RWPE2 (cell line): ENCODE results near the gene AGXT2.

Experiments used
- ATAC-seq: fragments of 200-7000 bp; cut with Tn5 transposase; 3 replicates; pipeline ENCODE4 v1.9.1; 2021; ENCODE audit warnings: low read depth
- DNase-seq: peaks from one replicate; pipeline ENCODE4 v3.0.0-alpha.2; 2020; ENCODE audit warnings: low spot score
- H3K27ac ChIP-seq: fragments of 450-650 bp; 2 replicates; pipeline ENCODE4 v1.5.1; 2017; ENCODE audit warnings: mild to moderate bottlenecking; ENCODE audit not compliant: poor library complexity, severe bottlenecking
- H3K27me3 ChIP-seq: fragments of 250-450 bp; sonication (Bioruptor Pico); 2 replicates; pipeline ENCODE4 v1.5.1; 2021; ENCODE audit warnings: mild to moderate bottlenecking, moderate library complexity; ENCODE audit not compliant: insufficient read depth, poor library complexity, severe bottlenecking
- H3K36me3 ChIP-seq: fragments of 250-450 bp; sonication (Bioruptor Pico); 2 replicates; pipeline ENCODE4 v1.5.1; 2020; ENCODE audit warnings: low read depth, mild to moderate bottlenecking, moderate library complexity
- H3K4me1 ChIP-seq: fragments of 250-450 bp; sonication (Bioruptor Pico); 2 replicates; pipeline ENCODE4 v1.5.1; 2021; ENCODE audit warnings: mild to moderate bottlenecking, moderate library complexity; ENCODE audit not compliant: insufficient read depth, poor library complexity, severe bottlenecking
- H3K4me3 ChIP-seq: fragments of 250-450 bp; sonication (Bioruptor Pico); 2 replicates; pipeline ENCODE4 v1.5.1; 2021; ENCODE audit warnings: mild to moderate bottlenecking, moderate library complexity; ENCODE audit not compliant: severe bottlenecking
- H3K9me3 ChIP-seq: fragments of 250-450 bp; sonication (Bioruptor Pico); 2 replicates; pipeline ENCODE4 v1.5.1; 2021; ENCODE audit warnings: mild to moderate bottlenecking, moderate library complexity; ENCODE audit not compliant: severe bottlenecking
- CTCF ChIP-seq: fragments of 450-650 bp; IDR thresholded peaks from one replicate; pipeline ENCODE4 v1.5.1; 2017; ENCODE audit warnings: mild to moderate bottlenecking, moderate library complexity; ENCODE audit not compliant: poor library complexity, severe bottlenecking

AGXT2 gene

GRCh38 chr5:35031276-35031675 lies 16.5 kb downstream of the AGXT2 start:
- DNase-seq (no peak), ATAC-seq (peak; percentile 58)
- Histone ChIP-seq H3K4me3 (no peak overlapping the region), H3K27me3 (no peaks in the 10 kb centered on the region), H3K4me1 (no peaks in the 10 kb centered on the region), H3K36me3 (no peaks in the 10 kb centered on the region), H3K27ac (peak overlapping the region; percentile 14), H3K9me3 (no peaks in the 10 kb centered on the region)
- no peak for TF ChIP-seq CTCF

- no peaks in the 10 kb centered on the region for H3K4me1 ChIP-seq
- H3K27ac ChIP-seq = peak overlapping the region; percentile 14
- ATAC-seq = no peak
- no peaks in the 10 kb centered on the region for H3K36me3 ChIP-seq
- H3K4me3 ChIP-seq = no peak overlapping the region
- no peaks in the 10 kb centered on the region for H3K27me3 ChIP-seq
- TF ChIP-seq CTCF = peak; percentile 14
- no peak for DNase-seq
- no peaks in the 10 kb centered on the region for H3K9me3 ChIP-seq
These were observed 17.2 kb downstream of the AGXT2 start for GRCh38 chr5:35030426-35031100.

GRCh38 chr5:35029333-35029732 lies 18.4 kb downstream of the AGXT2 start:
- no peak for TF ChIP-seq CTCF
- DNase-seq (no peak), ATAC-seq (peak; percentile 83)
- Histone ChIP-seq H3K36me3 (no peaks in the 10 kb centered on the region), H3K9me3 (no peaks in the 10 kb centered on the region), H3K4me3 (no peak overlapping the region), H3K27me3 (no peaks in the 10 kb centered on the region), H3K4me1 (no peaks in the 10 kb centered on the region), H3K27ac (no peak overlapping the region)

GRCh38 chr5:35026941-35027340 lies 20.8 kb downstream of the AGXT2 start:
- ATAC-seq = no peak
- H3K27me3 ChIP-seq = no peaks in the 10 kb centered on the region

More at GRCh38 chr5:35026941-35027340, 20.8 kb downstream of the AGXT2 start:
- Histone ChIP-seq H3K4me1 (no peaks in the 10 kb centered on the region), H3K36me3 (no peaks in the 10 kb centered on the region), H3K4me3 (no peak overlapping the region), H3K27ac (no peak overlapping the region), H3K9me3 (no peaks in the 10 kb centered on the region)
- no peak for TF ChIP-seq CTCF
- no peak for DNase-seq
